Measurements from ENCODE around the gene OR2T2. TPM values are rescaled to one million over a fixed set of nuclear protein-coding genes. Genes with fewer than 3 reads are reported as not detected.

Gene OR2T2
- total and polyA plus RNA-seq, 2 experiments from 2014 or later: not detected

- peaks cover 98% of the 10 kb centered on the region for H3K9me3 Mint-ChIP-seq
- no peaks in the 10 kb centered on the region for H3K4me1 ChIP-seq (ENCODE audit: insufficient read depth)
Observed at GRCh38 chr1:248416226-248416625, 29.2 kb upstream of the OR2T2 start.

GRCh38 chr1:248417854-248418253 is 27.6 kb upstream of the OR2T2 start:
- no peak overlapping the region for H3K4me3 Mint-ChIP-seq
- H3K4me3 ChIP-seq: no peak overlapping the region
- H4K20me1 ChIP-seq (replicated peaks; ENCODE audit: insufficient read depth): no peaks in the 10 kb centered on the region
- H3K4me1 Mint-ChIP-seq: no peaks in the 10 kb centered on the region
- ATAC-seq (no peak), DNase-seq (ENCODE audit: low spot score) (no peak)
- H3K4me1 ChIP-seq (ENCODE audit: insufficient read depth): no peaks in the 10 kb centered on the region
- no peaks in the 10 kb centered on the region for H3K9me2 ChIP-seq (ENCODE audit: insufficient read depth)
- H3K79me2 ChIP-seq (replicated peaks; ENCODE audit: insufficient read depth): no peaks in the 10 kb centered on the region
- peaks cover 2% of the 10 kb centered on the region for H3K27me3 Mint-ChIP-seq (ENCODE audit: insufficient read depth, low read depth, poor library complexity)
- no peak overlapping the region for H3K27ac ChIP-seq (ENCODE audit: low read depth)
- peaks cover 90% of the 10 kb centered on the region for H3K9me3 Mint-ChIP-seq
- no peak overlapping the region for H3K4me2 ChIP-seq
- peaks cover 6% of the 10 kb centered on the region for H3K36me3 ChIP-seq (ENCODE audit: insufficient read depth)
- H2AFZ ChIP-seq: no peak overlapping the region
- no peak overlapping the region for H3K27ac Mint-ChIP-seq
- H3K27me3 ChIP-seq (ENCODE audit: insufficient read depth): no peaks in the 10 kb centered on the region
- H3F3A ChIP-seq (replicated peaks; ENCODE audit: low read depth): no peaks in the 10 kb centered on the region
- peaks cover 30% of the 10 kb centered on the region for H3K36me3 Mint-ChIP-seq (ENCODE audit: low read depth)
- TF ChIP-seq POLR2AphosphoS5 (IDR thresholded peaks at IDR 0.05; ENCODE audit: low read depth): no peak
- no peak for TF ChIP-seq EZH2phosphoT487 (IDR thresholded peaks at IDR 0.05; ENCODE audit: unreplicated experiment)
- TF ChIP-seq ZNF114 (CRISPR knock-in tag; IDR thresholded peaks at IDR 0.05): no peak
- TF ChIP-seq ZNF331 (CRISPR knock-in tag; IDR thresholded peaks at IDR 0.05; ENCODE audit: low read depth): no peak
- no peak for TF ChIP-seq CREB1 (CRISPR knock-in tag; IDR thresholded peaks at IDR 0.05; ENCODE audit: low read depth)
- no peak for TF ChIP-seq REST (IDR thresholded peaks at IDR 0.05; ENCODE audit: unreplicated experiment)
- TF ChIP-seq NANOG (IDR thresholded peaks at IDR 0.05; ENCODE audit: borderline replicate concordance): no peak
- no peak for TF ChIP-seq ETS1 (IDR thresholded peaks at IDR 0.05)
- no peak for TF ChIP-seq CTCF (conservative IDR thresholded peaks at IDR 0.05; ENCODE audit: low read depth in 2 of 2)

More at GRCh38 chr1:248416226-248416625, 29.2 kb upstream of the OR2T2 start:
- Mint-ChIP-seq H3K4me1 (no peaks in the 10 kb centered on the region), H3K4me3 (no peak overlapping the region), H3K27ac (no peak overlapping the region), H3K27me3 (ENCODE audit: insufficient read depth, low read depth, poor library complexity) (peaks cover 2% of the 10 kb centered on the region), H3K36me3 (ENCODE audit: low read depth) (peaks cover 25% of the 10 kb centered on the region)
- TF ChIP-seq CTCF (conservative IDR thresholded peaks at IDR 0.05; ENCODE audit: low read depth in 2 of 2) (no peak), JUNB (IDR thresholded peaks at IDR 0.05; ENCODE audit: unreplicated experiment) (no peak), STAT1 (IDR thresholded peaks at IDR 0.05; ENCODE audit: unreplicated experiment) (no peak)
- Histone ChIP-seq H3K36me3 (ENCODE audit: insufficient read depth) (peaks cover 6% of the 10 kb centered on the region), H3K79me2 (replicated peaks; ENCODE audit: insufficient read depth) (no peaks in the 10 kb centered on the region), H3K9me2 (ENCODE audit: insufficient read depth) (no peaks in the 10 kb centered on the region), H4K20me1 (replicated peaks; ENCODE audit: insufficient read depth) (no peaks in the 10 kb centered on the region), H3K4me2 (no peak overlapping the region), H2AFZ (no peak overlapping the region), H3F3A (replicated peaks; ENCODE audit: low read depth) (no peaks in the 10 kb centered on the region), H3K27ac (ENCODE audit: low read depth) (no peak overlapping the region), H3K4me3 (no peak overlapping the region), H3K27me3 (ENCODE audit: insufficient read depth) (no peaks in the 10 kb centered on the region)
- no peak for DNase-seq (ENCODE audit: low spot score)
- ATAC-seq: no peak
